H1 (cell line): ENCODE measurements around the gene CDX2. TPM values are rescaled to one million over a fixed set of nuclear protein-coding genes. Genes with fewer than 3 reads are reported as not detected.

Experiments used
- CTCF ChIA-PET: fragments of 300-600 bp; sonication (Branson Sonifier 250); formaldehyde crosslinking; loops from one replicate; lab custom pipeline; 2021; ENCODE audit not compliant: partially characterized antibody; lab: Charles Lee
- POLR2A ChIA-PET: fragments of 300-600 bp; sonication (Branson Sonifier 250); formaldehyde crosslinking; loops from one replicate; lab custom pipeline; 2021; ENCODE audit warnings: inconsistent platforms; ENCODE audit not compliant: partially characterized antibody; lab: Charles Lee
- DNase-seq, 2 experiments: peaks; one replicate each; pipeline versions ENCODE4 v3.0.0 to v3.0.0-alpha.2; 2010 to 2022; ENCODE audit warnings: low spot score in 2 of 2, low read depth in 1 of 2, mixed read lengths in 1 of 2
- FAIRE-seq: peaks from 2 replicates; lab custom pipeline; 2011; peaks lifted over from hg19 to GRCh38; lab: Jason Lieb, UNC
- H2AFZ ChIP-seq: 2 replicates; pipeline ENCODE4 v1.8.1; 2012; ENCODE audit warnings: low read length, inconsistent platforms
- H2AK5ac ChIP-seq: 2 replicates; pipeline ENCODE4 v1.6.1; 2013; ENCODE audit warnings: low read depth, low read length
- H2BK120ac ChIP-seq: replicated peaks from 2 replicates; pipeline ENCODE3; 2013; ENCODE audit warnings: low read depth, low read length, inconsistent platforms
- H2BK12ac ChIP-seq: 2 replicates; pipeline ENCODE4 v1.6.1; 2013; ENCODE audit warnings: low read depth, low read length
- H2BK15ac ChIP-seq: 2 replicates; pipeline ENCODE4 v1.6.1; 2013; ENCODE audit warnings: low read length
- H2BK20ac ChIP-seq: 2 replicates; pipeline ENCODE4 v1.6.1; 2013; ENCODE audit warnings: low read length
- H2BK5ac ChIP-seq: 2 replicates; pipeline ENCODE4 v1.6.1; 2013; ENCODE audit warnings: low read depth, low read length
- H3K14ac ChIP-seq: 2 replicates; pipeline ENCODE4 v1.6.1; 2013; ENCODE audit warnings: inconsistent platforms; ENCODE audit not compliant: insufficient read length
- H3K18ac ChIP-seq: 2 replicates; pipeline ENCODE4 v1.6.1; 2013; ENCODE audit warnings: low read length; ENCODE audit errors: extremely low read depth
- H3K23ac ChIP-seq: 2 replicates; pipeline ENCODE4 v1.6.1; 2013; ENCODE audit warnings: inconsistent platforms; ENCODE audit not compliant: insufficient read length
- H3K23me2 ChIP-seq: 2 replicates; pipeline ENCODE4 v1.6.1; 2013; ENCODE audit warnings: low read depth, low read length
- H3K27ac ChIP-seq: 2 replicates; pipeline ENCODE4 v1.6.1; 2011; ENCODE audit warnings: low read depth, low read length, inconsistent platforms
- H3K27me3 ChIP-seq, 4 experiments: replicated peaks in 1 of 4; 1 replicate in 1 of 4; 2 replicates in 3 of 4; pipeline versions ENCODE4 v1.6.1 to v1.8.1; 2011 to 2013; ENCODE audit warnings: low read length in 3 of 4, mild to moderate bottlenecking in 3 of 4, inconsistent platforms in 2 of 4, mixed read lengths in 2 of 4, moderate library complexity in 1 of 4; ENCODE audit not compliant: control insufficient read depth in 3 of 4, insufficient read depth in 3 of 4; ENCODE audit errors: extremely low read depth in 1 of 4
- H3K36me3 ChIP-seq, 4 experiments: 2 replicates each; pipeline versions ENCODE4 v1.6.1 to v1.8.1; 2011 to 2013; ENCODE audit warnings: mild to moderate bottlenecking in 4 of 4, low read length in 3 of 4, moderate library complexity in 2 of 4, control low read depth in 1 of 4, inconsistent platforms in 1 of 4; ENCODE audit not compliant: insufficient read depth in 4 of 4, control insufficient read depth in 2 of 4
- H3K4ac ChIP-seq: replicated peaks from 2 replicates; pipeline ENCODE3; 2013; ENCODE audit warnings: low read length, low read depth, mixed read lengths, inconsistent platforms; ENCODE audit not compliant: insufficient read length
- H3K4me1 ChIP-seq, 4 experiments: replicated peaks in 1 of 4; 1 replicate in 1 of 4; 2 replicates in 3 of 4; pipeline versions ENCODE4 v1.6.1 to v1.8.1; 2011 to 2013; ENCODE audit warnings: low read length in 3 of 4, inconsistent platforms in 2 of 4, mixed read lengths in 1 of 4; ENCODE audit not compliant: insufficient read depth in 4 of 4, control insufficient read depth in 3 of 4
- H3K4me2 ChIP-seq, 2 experiments: 2 replicates each; pipeline versions ENCODE4 v1.6.1 to v1.8.1; 2011 to 2013; ENCODE audit warnings: low read depth in 2 of 2, low read length in 2 of 2, control low read depth in 1 of 2, inconsistent platforms in 1 of 2, mild to moderate bottlenecking in 1 of 2; ENCODE audit not compliant: insufficient read depth in 1 of 2
- H3K4me3 ChIP-seq, 4 experiments: fragments of 200-600, 300-600 bp in 1 of 4; sonication (generic), shearing (Covaris generic), sonication (Bioruptor Twin) in 1 of 4; 2 replicates each; pipeline versions ENCODE4 v1.5.1 to v1.8.1; 2011 to 2016; ENCODE audit warnings: low read length in 4 of 4, low read depth in 3 of 4, control low read depth in 2 of 4, inconsistent platforms in 2 of 4, mild to moderate bottlenecking in 2 of 4, mixed read lengths in 1 of 4, moderate library complexity in 1 of 4; ENCODE audit not compliant: insufficient read depth in 2 of 4; ENCODE audit errors: extremely low read depth in 1 of 4
- H3K56ac ChIP-seq: replicated peaks from 2 replicates; pipeline ENCODE3; 2013; ENCODE audit warnings: low read depth, mild to moderate bottlenecking, mixed read lengths, low read length, inconsistent platforms; ENCODE audit not compliant: insufficient read length
- H3K79me1 ChIP-seq: 2 replicates; pipeline ENCODE4 v1.6.1; 2013; ENCODE audit warnings: low read depth, low read length, control low read depth
- H3K79me2 ChIP-seq, 2 experiments: 2 replicates each; pipeline versions ENCODE4 v1.6.1 to v1.8.1; 2012 to 2013; ENCODE audit warnings: low read length in 2 of 2, mild to moderate bottlenecking in 2 of 2, inconsistent platforms in 1 of 2; ENCODE audit not compliant: insufficient read depth in 2 of 2, control insufficient read depth in 1 of 2
- H3K9ac ChIP-seq, 4 experiments: replicated peaks in 1 of 4; 1 replicate in 1 of 4; 2 replicates in 3 of 4; pipeline versions ENCODE4 v1.6.1 to v1.8.1; 2011 to 2013; ENCODE audit warnings: low read depth in 3 of 4, low read length in 3 of 4, control low read depth in 2 of 4, mild to moderate bottlenecking in 2 of 4, moderate library complexity in 2 of 4, inconsistent platforms in 1 of 4; ENCODE audit errors: extremely low read depth in 1 of 4
- H3K9me3 ChIP-seq, 2 experiments: 2 replicates each; pipeline versions ENCODE4 v1.6.1 to v1.8.1; 2012 to 2013; ENCODE audit warnings: mild to moderate bottlenecking in 2 of 2, moderate library complexity in 2 of 2, control low read depth in 1 of 2, inconsistent platforms in 1 of 2, low read depth in 1 of 2, low read length in 1 of 2, mixed read lengths in 1 of 2; ENCODE audit not compliant: insufficient read depth in 2 of 2
- H4K20me1 ChIP-seq, 2 experiments: replicated peaks in 1 of 2; 2 replicates each; pipeline versions ENCODE3 to v1.8.1; 2011 to 2013; ENCODE audit warnings: inconsistent platforms in 2 of 2, low read length in 2 of 2, mild to moderate bottlenecking in 1 of 2; ENCODE audit not compliant: insufficient read depth in 2 of 2, control insufficient read depth in 1 of 2
- H4K5ac ChIP-seq: 2 replicates; pipeline ENCODE4 v1.6.1; 2013; ENCODE audit warnings: low read length, low read depth, mixed read lengths, inconsistent platforms; ENCODE audit not compliant: insufficient read length
- H4K8ac ChIP-seq: 2 replicates; pipeline ENCODE4 v1.8.0; 2013; ENCODE audit warnings: mild to moderate bottlenecking, moderate library complexity, low read length, inconsistent platforms; ENCODE audit not compliant: insufficient read depth; ENCODE audit errors: extremely low read depth
- H4K91ac ChIP-seq: replicated peaks from 2 replicates; pipeline ENCODE3; 2013; ENCODE audit warnings: low read length, mixed read lengths, inconsistent platforms; ENCODE audit not compliant: insufficient read length
- KDM5A ChIP-seq: fragments of 200-600 bp; IDR thresholded peaks from 2 replicates; pipeline ENCODE4 v1.7.1; 2012; ENCODE audit warnings: mild to moderate bottlenecking, low read length, inconsistent platforms, mixed read lengths
- RNF2 ChIP-seq: fragments of 200-900, 300-1000 bp; sonication (generic); IDR thresholded peaks from 2 replicates; pipeline ENCODE4 v1.7.1; 2016; ENCODE audit warnings: borderline replicate concordance, low read depth, mild to moderate bottlenecking, antibody characterized with exemption, low read length; ENCODE audit not compliant: poor library complexity, severe bottlenecking; ENCODE audit errors: missing control alignments
- WGBS, 2 experiments: shearing (Covaris generic) in 1 of 2; methylation state at CpG; one replicate each; pipeline versions ENCODE4 v1.1.6 to v1.1.7; 2013 to 2015; ENCODE audit warnings: low lambda C conversion rate in 2 of 2, mixed read lengths in 2 of 2, inconsistent platforms in 1 of 2, low coverage in 1 of 2, missing lambda C conversion rate in 1 of 2; ENCODE audit not compliant: insufficient replicate concordance in 2 of 2, insufficient coverage in 1 of 2, insufficient read length in 1 of 2; ENCODE audit errors: extremely low coverage in 1 of 2, missing lambda C conversion rate in 1 of 2; 5-methylcytosine and 5-hydroxymethylcytosine counted together
- polyA plus RNA-seq, 7 experiments: library from polyadenylated mRNA; depleted of rRNA in 3 of 7; stranded (reverse) in 5 of 7; unstranded in 2 of 7; fragments of >200 nt in 5 of 7; fragments of 200-250 nt in 2 of 7; gene quantifications; 1 replicate in 5 of 7; 2 replicates in 1 of 7; 4 replicates in 1 of 7; pipeline versions ENCODE4 v1.2.1 to v1.2.3, GENCODE V29; 2011 to 2013; ENCODE audit warnings: missing spikeins in 2 of 7, mixed read lengths in 2 of 7
- total RNA-seq: library from RNA; stranded (reverse); fragmentation: NEBNext Ultra II Directional; extraction: Animal tissue kit (Norgen Biotek cat#: 25700); gene quantifications from 2 replicates; pipeline ENCODE4 v1.2.1, GENCODE V29; 2021

The CDX2 gene
- total and polyA plus RNA-seq, 2 of the 8 experiments (the other 6 are each of a cell fraction or from before 2014, with no cell fraction given) = 0.09 TPM; not detected in 1

DNA sequence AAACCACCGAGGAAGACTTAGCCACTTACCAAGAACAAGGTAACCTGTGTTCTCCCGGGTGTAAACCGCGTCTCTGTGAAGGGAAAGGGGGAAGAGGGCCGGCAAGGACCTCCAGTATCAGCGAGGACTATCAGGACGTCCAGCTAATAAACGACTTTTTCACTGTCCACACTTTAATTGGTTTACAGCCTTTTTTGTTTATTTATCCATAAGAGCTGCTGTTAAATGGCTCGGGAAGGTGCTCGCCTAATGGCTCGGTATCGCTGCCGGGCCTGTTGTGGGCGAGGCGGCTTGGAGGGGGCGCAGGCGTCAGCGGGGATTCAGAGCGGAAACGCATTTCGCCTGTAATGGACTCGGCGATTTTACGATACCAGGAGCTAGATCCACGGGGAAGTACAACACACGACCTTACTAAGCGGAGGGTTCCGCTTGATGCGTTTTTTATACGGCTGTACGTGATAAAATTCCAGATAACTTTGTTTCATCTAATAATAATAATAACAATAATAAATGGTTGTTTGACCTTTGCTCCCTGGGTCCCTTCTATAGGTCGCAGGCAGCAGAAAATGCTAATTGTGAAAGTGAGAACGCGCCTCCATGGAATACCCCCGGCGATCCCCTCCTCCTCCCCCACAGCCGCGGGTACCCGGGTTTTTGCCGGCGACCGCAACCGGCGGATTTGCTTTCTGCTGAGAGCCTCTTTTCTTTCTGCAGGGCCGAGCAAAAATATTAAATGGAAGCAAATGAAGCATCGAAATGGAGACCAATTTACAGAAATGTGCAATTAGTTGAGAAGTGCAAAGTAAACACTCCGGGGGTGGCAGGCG is 51.8 kb downstream of the CDX2 start:
- Histone ChIP-seq H3K27ac (no peak overlapping the region), H4K20me1 (peaks cover 13 to 26% of the 10 kb centered on the region in 2 experiments), H3K18ac (no peak overlapping the region), H3K4me2 (peak overlapping the region; percentile 58 to 68), H3K14ac (no peak overlapping the region), H3K79me1 (no peaks in the 10 kb centered on the region), H2BK20ac (no peak overlapping the region), H3K36me3 (peaks cover 0 to 4% (median 0%) of the 10 kb centered on the region in 4 experiments; a peak in 1 of 8 replicates), H3K56ac (no peak overlapping the region), H2AK5ac (no peak overlapping the region), H2AFZ (no peak overlapping the region), H3K9me3 (peaks cover 0 to 3% of the 10 kb centered on the region in 2 experiments; a peak in 1 of 4 replicates), H3K79me2 (no peaks in the 10 kb centered on the region), H3K27me3 (peaks cover 71 to 93% (median 82%) of the 10 kb centered on the region in 4 experiments), H2BK120ac (no peak overlapping the region), H4K8ac (no peak overlapping the region), H3K4me3 (peak overlapping the region in 2 of 4 experiments; percentile 0 to 48; a peak in 4 of 8 replicates), H3K4me1 (peaks cover 8 to 27% (median 18%) of the 10 kb centered on the region in 4 experiments), H3K23me2 (no peaks in the 10 kb centered on the region; the same call in 1 of the 2 replicates), H4K5ac (no peak overlapping the region), H3K23ac (no peak overlapping the region), H3K4ac (no peak overlapping the region), H4K91ac (no peak overlapping the region), H3K9ac (no peak overlapping the region), H2BK12ac (peak overlapping the region; percentile 84; the same call in 1 of the 2 replicates), H2BK15ac (no peak overlapping the region), H2BK5ac (no peak overlapping the region)
- WGBS, 2 experiments = 3% methylated on average over 48 of the region's 48 CpGs; no CpG with 5 or more reads in 1 of the 2 experiments
- no peak for TF ChIP-seq KDM5A
- peak; percentile 68 for TF ChIP-seq RNF2
- FAIRE-seq (no peak), DNase-seq (peak in 1 of 2 experiments; percentile 57)
- POLR2A ChIA-PET = interaction anchor here (1.0 kb wide), 1 partner anchor 16 kb away, joined by 3 read pairs; no protein-coding TSS in a partner anchor
- CTCF ChIA-PET = interaction anchor here (0.6 to 3.2 kb wide), 6 partner anchors 43 to 90 kb away, joined by 3 to 18 read pairs (median 4); no protein-coding TSS in a partner anchor
